Thyroid gland (tissue), 4 donors: ENCODE results near the gene KCNG4. TPM values are rescaled to one million over a fixed set of nuclear protein-coding genes. Genes with fewer than 3 reads are reported as not detected.

Source experiments
- DNase-seq, 2 donors: peaks; one replicate each; pipeline ENCODE4 v3.0.0-alpha.2; 2019
- H3K27ac ChIP-seq, 3 donors: fragments of 200-600 bp; sonication (generic); 1 replicate in 2 of 3; 2 replicates in 1 of 3; pipeline ENCODE4 v1.5.1; 2016 to 2019; ENCODE audit warnings: mild to moderate bottlenecking in 1 of 3, moderate library complexity in 1 of 3
- H3K27me3 ChIP-seq: fragments of 200-600 bp; sonication (generic); one replicate; pipeline ENCODE4 v1.5.1; 2019
- H3K36me3 ChIP-seq, 2 donors: fragments of 200-600 bp; sonication (generic); one replicate each; pipeline ENCODE4 v1.5.1; 2016 to 2019
- H3K4me1 ChIP-seq, 2 donors: fragments of 200-600 bp; sonication (generic); one replicate each; pipeline ENCODE4 v1.5.1; 2017 to 2019
- H3K4me3 ChIP-seq, 3 donors: fragments of 200-600 bp; sonication (generic); replicated peaks in 1 of 3; 1 replicate in 2 of 3; 2 replicates in 1 of 3; pipeline ENCODE4 v1.5.1; 2016; ENCODE audit warnings: mild to moderate bottlenecking in 1 of 3
- H3K9me3 ChIP-seq: fragments of 200-600 bp; sonication (generic); one replicate; pipeline ENCODE4 v1.5.1; 2017
- POLR2A ChIP-seq, 2 donors: fragments of 450-650 bp; IDR thresholded peaks; one replicate each; pipeline ENCODE4 v1.6.1; 2017; ENCODE audit warnings: antibody characterized with exemption in 2 of 2, mild to moderate bottlenecking in 2 of 2, moderate library complexity in 1 of 2
- WGBS, 2 donors: methylation state at CpG; one replicate each; pipeline ENCODE4 v1.1.5; 2017; 5-methylcytosine and 5-hydroxymethylcytosine counted together
- intact Hi-C: fragments of 100-400 bp; cut with DNase I; formaldehyde crosslinking; loops from one replicate; pipeline ENCODE4 v1.15.1; 2023
- total RNA-seq, 4 donors: library from RNA; depleted of rRNA; stranded (reverse); fragments of >200 nt; gene quantifications; one replicate each; pipeline ENCODE4 v1.2.3, GENCODE V29; 2016
- TF ChIP-seq, protein P1 (sequence below), 6 experiments: fragments of 200-600 bp in 3 of 6; fragments of 450-650 bp in 3 of 6; sonication (generic) in 3 of 6; IDR thresholded peaks; one replicate each; pipeline ENCODE4 v1.5.1; 2016 to 2019; ENCODE audit warnings: antibody characterized with exemption in 6 of 6, mild to moderate bottlenecking in 2 of 6, inconsistent platforms in 1 of 6, moderate library complexity in 1 of 6

Gene KCNG4
- total RNA-seq, 4 donors from 2014 or later: not detected

DNA sequence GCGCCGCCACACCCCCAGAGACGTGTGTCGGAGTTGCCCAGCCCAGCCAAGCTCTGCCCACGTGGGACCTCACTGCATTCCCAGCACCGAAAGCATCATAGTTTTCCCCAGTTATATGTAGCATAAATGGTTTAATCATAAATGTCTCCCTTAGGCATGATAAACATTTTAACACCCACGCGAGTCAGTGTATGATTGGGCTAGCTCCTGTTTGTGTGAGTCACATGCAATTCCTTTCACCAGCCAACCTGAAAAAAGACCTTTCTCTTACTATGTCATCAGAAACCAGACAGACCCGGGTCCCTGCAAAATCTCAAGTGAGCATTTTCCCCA is 62.1 kb downstream of the KCNG4 start:
- Histone ChIP-seq H3K36me3 (peaks cover 35 to 37% of the 10 kb centered on the region in 2 donors), H3K27me3 (no peaks in the 10 kb centered on the region), H3K27ac (peak overlapping the region; percentile 86 to 98 (median 98)), H3K4me1 (peaks cover 17 to 36% of the 10 kb centered on the region in 2 donors), H3K9me3 (no peaks in the 10 kb centered on the region), H3K4me3 (no peak overlapping the region)
- intact Hi-C loops: no loop called here
- TF ChIP-seq, protein P1, sequence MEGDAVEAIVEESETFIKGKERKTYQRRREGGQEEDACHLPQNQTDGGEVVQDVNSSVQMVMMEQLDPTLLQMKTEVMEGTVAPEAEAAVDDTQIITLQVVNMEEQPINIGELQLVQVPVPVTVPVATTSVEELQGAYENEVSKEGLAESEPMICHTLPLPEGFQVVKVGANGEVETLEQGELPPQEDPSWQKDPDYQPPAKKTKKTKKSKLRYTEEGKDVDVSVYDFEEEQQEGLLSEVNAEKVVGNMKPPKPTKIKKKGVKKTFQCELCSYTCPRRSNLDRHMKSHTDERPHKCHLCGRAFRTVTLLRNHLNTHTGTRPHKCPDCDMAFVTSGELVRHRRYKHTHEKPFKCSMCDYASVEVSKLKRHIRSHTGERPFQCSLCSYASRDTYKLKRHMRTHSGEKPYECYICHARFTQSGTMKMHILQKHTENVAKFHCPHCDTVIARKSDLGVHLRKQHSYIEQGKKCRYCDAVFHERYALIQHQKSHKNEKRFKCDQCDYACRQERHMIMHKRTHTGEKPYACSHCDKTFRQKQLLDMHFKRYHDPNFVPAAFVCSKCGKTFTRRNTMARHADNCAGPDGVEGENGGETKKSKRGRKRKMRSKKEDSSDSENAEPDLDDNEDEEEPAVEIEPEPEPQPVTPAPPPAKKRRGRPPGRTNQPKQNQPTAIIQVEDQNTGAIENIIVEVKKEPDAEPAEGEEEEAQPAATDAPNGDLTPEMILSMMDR (IDR thresholded peaks at IDR 0.05): no peak
- no peak for TF ChIP-seq POLR2A (IDR thresholded peaks at IDR 0.05)
- WGBS, 2 donors: 58 to 59% methylated on average over 9 of the region's 9 CpGs
- no peak for DNase-seq

DNA sequence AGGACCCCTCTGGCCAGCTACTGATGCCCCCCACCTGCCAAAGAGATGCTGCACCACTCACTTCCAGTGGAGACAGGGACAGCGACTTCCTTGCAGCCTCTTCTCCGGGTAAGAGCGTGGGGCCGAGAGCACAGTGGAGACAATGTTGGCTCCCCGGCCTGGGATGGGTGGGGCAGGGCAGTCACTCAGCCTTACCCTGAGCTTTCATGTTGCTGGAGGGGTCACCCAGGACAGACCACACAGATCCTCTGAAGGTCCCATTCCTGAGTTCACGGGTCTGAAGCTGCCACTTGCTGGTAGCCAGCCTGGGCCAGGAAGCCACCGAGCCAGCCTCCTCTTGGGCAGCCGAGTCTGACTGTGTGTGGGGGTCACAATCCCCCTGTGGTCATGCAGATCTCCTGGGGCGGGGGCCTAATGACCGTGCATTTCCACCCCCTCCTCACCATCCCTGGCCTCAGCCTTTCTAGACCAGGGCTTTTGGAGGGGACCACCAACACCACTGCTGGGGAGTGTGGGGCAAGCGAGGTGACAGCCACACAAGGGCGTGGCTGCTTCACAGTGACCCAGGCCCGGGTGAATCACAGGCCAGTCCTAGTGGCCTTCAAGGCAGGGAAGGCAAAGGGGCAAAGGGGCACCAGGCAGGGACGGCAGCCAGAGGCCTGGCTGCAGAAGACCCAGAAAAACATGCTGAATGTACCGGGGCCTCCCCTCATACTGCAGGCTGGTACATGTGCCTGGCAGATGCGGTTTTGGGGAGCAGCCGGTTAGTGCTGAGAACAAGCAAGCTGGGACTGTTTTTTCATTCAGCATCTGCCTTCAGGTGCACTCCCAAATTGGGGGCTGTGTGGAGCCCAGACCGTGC is 63.4 kb downstream of the KCNG4 start:
- Histone ChIP-seq H3K27ac (peak overlapping the region; percentile 86 to 98 (median 95)), H3K4me3 (no peak overlapping the region), H3K9me3 (no peaks in the 10 kb centered on the region), H3K4me1 (peaks cover 17 to 36% of the 10 kb centered on the region in 2 donors), H3K36me3 (peaks cover 26 to 27% of the 10 kb centered on the region in 2 donors), H3K27me3 (no peaks in the 10 kb centered on the region)
- TF ChIP-seq POLR2A (IDR thresholded peaks at IDR 0.05): no peak
- TF ChIP-seq, protein P1 (IDR thresholded peaks at IDR 0.05): no peak
- WGBS, 2 donors: 60 to 66% methylated on average over 5 to 17 of the region's 18 CpGs
- intact Hi-C loops: no loop called here
- DNase-seq: no peak

DNA sequence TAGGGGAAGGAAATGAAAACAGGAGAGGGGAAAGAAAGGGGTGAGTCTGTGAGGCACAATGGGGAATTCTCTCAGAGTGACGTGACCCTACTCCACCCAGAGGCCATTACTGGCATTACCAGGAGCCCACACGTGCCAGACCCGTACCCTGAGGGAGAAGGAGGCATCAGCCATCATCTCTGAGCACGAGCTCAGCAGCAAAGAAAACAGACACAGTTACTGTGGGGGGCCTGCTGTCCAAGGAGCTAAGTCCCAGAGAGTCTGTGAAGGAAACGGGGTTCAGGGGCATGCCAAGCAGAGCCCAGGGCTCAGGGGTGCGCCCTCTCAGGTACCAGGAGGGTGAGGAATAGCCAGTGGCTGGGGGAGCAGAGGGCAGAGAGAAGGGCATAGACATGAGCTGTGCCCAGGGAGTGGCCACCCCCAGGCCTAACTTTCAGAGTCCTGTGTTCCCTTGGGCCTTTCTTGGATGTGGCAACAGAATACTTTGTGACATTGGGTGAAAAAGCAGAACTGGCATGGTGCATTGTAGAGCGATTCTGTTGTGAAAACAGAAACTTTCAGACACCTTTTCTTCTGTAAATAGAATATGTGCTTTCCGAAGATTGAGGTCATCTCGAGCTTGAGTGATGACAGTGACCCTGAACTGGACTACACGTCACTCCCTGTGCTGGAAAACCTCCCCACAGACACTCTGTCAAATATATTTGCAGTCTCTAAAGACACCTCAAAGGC is 64.3 kb downstream of the KCNG4 start:
- Histone ChIP-seq H3K27me3 (no peaks in the 10 kb centered on the region), H3K36me3 (peaks cover 17 to 18% of the 10 kb centered on the region in 2 donors), H3K9me3 (no peaks in the 10 kb centered on the region), H3K4me3 (no peak overlapping the region), H3K4me1 (peaks cover 17 to 36% of the 10 kb centered on the region in 2 donors), H3K27ac (peak overlapping the region in 2 of 3 donors; percentile 86 to 98)
- intact Hi-C loops: no loop called here
- 32 to 42% methylated on average over 10 of the region's 10 CpGs for WGBS, 2 donors
- TF ChIP-seq, protein P1 (IDR thresholded peaks at IDR 0.05): peak; percentile 23 to 96 (median 82)
- no peak for TF ChIP-seq POLR2A (IDR thresholded peaks at IDR 0.05)
- DNase-seq: peak; percentile 76 to 80

DNA sequence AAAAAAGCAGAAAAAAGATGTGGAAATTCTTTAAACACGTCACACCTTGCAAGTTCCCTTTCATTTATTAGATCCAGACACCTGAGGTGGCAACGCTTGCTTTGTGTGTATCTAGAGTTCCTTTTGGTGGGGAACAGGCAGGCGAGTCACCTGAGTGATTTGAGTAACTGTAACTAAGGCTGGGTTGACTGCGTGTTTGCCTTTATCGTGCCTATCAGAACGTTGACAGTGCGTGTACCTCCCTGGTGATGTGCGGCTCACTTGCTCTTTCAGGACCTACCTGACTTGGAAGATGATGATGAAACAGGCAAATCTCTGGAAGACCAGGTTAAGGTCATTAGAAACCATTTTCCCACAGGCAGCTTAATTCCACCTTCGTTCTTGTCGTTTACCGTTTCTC is 65.4 kb downstream of the KCNG4 start:
- intact Hi-C loops: no loop called here
- Histone ChIP-seq H3K4me3 (no peak overlapping the region), H3K4me1 (peaks cover 17 to 36% of the 10 kb centered on the region in 2 donors), H3K36me3 (peaks cover 8 to 11% of the 10 kb centered on the region in 2 donors), H3K27me3 (no peaks in the 10 kb centered on the region), H3K27ac (no peak overlapping the region), H3K9me3 (no peaks in the 10 kb centered on the region)
- no peak for DNase-seq
- WGBS, 2 donors: 89% methylated on average over 11 of the region's 11 CpGs
- no peak for TF ChIP-seq POLR2A (IDR thresholded peaks at IDR 0.05)
- TF ChIP-seq, protein P1 (IDR thresholded peaks at IDR 0.05): no peak
